Karpas-422 (cell line): ENCODE results near the gene EFCAB7. TPM values are rescaled to one million over a fixed set of nuclear protein-coding genes. Genes with fewer than 3 reads are reported as not detected.
A peak's percentile ranks its signal among the peaks of the same experiment; 100 is the strongest.
"Not testable (repeated sequence)": the region's sequence is repeated elsewhere in the genome, so short reads cannot be mapped to it uniquely, and the experiment has no call there.

ENCODE experiments used
- DNase-seq: peaks from one replicate; pipeline ENCODE4 v3.0.0-alpha.2; 2015
- H2AFZ ChIP-seq: fragments of 200-600 bp; sonication (generic); 2 replicates; pipeline ENCODE4 v1.6.1; 2014; ENCODE audit warnings: antibody characterized with exemption, low read length, mixed read lengths
- H3K27ac ChIP-seq: fragments of 200-600 bp; sonication (generic); 2 replicates; pipeline ENCODE4 v1.5.1; 2014; ENCODE audit warnings: mild to moderate bottlenecking, low read length, moderate library complexity
- H3K27me3 ChIP-seq: fragments of 200-600 bp; sonication (generic); 2 replicates; pipeline ENCODE4 v1.6.1; 2014; ENCODE audit warnings: low read length, mixed read lengths
- H3K36me3 ChIP-seq: fragments of 200-600 bp; sonication (generic); 2 replicates; pipeline ENCODE4 v1.6.1; 2014; ENCODE audit warnings: low read length, mixed read lengths; ENCODE audit not compliant: insufficient read depth
- H3K4me1 ChIP-seq: fragments of 200-600 bp; sonication (generic); 2 replicates; pipeline ENCODE4 v1.6.1; 2014; ENCODE audit warnings: mild to moderate bottlenecking, low read length, mixed read lengths
- H3K4me2 ChIP-seq: fragments of 200-600 bp; sonication (generic); 2 replicates; pipeline ENCODE4 v1.6.1; 2014; ENCODE audit warnings: low read length, low read depth, mild to moderate bottlenecking; ENCODE audit not compliant: poor library complexity, severe bottlenecking
- H3K4me3 ChIP-seq: fragments of 200-600 bp; sonication (generic); 2 replicates; pipeline ENCODE4 v1.5.1; 2014; ENCODE audit warnings: mild to moderate bottlenecking, antibody characterized with exemption, low read length, mixed read lengths
- H3K79me2 ChIP-seq: fragments of 200-600 bp; sonication (generic); 2 replicates; pipeline ENCODE4 v1.6.1; 2014; ENCODE audit warnings: mild to moderate bottlenecking, low read length, mixed read lengths
- H3K9ac ChIP-seq: fragments of 200-600 bp; sonication (generic); 2 replicates; pipeline ENCODE4 v1.6.0; 2014; ENCODE audit warnings: low read length
- H3K9me2 ChIP-seq: fragments of 200-600 bp; sonication (generic), shearing (Covaris generic); replicated peaks from 2 replicates; pipeline ENCODE4 v1.6.0; 2014; ENCODE audit warnings: mild to moderate bottlenecking, low read length, moderate library complexity; ENCODE audit not compliant: insufficient read depth
- H3K9me3 ChIP-seq: fragments of 300-700, 200-600 bp; sonication (generic); 2 replicates; pipeline ENCODE4 v1.6.1; 2014; ENCODE audit warnings: low read length, mixed read lengths
- H4K20me1 ChIP-seq: fragments of 200-600 bp; sonication (generic); 2 replicates; pipeline ENCODE4 v1.6.1; 2014; ENCODE audit warnings: mild to moderate bottlenecking, antibody characterized with exemption, low read length, low read depth; ENCODE audit not compliant: insufficient read depth
- total RNA-seq: library from RNA; depleted of rRNA; stranded (reverse); fragments of >200 nt; shearing (Covaris generic); gene quantifications from 2 replicates; pipeline ENCODE4 v1.2.3, GENCODE V29; 2014; ENCODE audit warnings: low replicate concordance

EFCAB7 gene
- total RNA-seq, 1 experiment from 2014 or later, result 20.0 TPM

DNA sequence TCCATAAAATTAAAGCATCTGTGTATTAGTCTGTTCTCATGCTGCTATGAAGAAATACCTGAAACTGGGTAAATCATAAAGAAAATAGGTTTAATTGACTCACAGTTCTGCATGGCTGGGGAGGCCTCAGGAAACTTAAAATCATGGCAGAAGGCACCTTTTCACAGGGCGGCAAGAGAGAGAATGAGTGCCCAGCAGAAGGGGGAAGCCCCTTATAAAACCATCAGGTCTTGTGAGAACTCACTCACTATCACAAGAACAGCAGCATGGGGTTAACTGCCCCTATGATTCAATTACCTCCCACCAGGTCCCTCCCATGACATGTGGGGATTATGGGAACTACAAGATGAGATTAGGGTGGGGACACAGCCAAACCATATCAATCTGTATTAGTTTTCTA is 63.0 kb downstream of the EFCAB7 start:
- H2AFZ ChIP-seq, H3K9me2 ChIP-seq, H3K27ac ChIP-seq, H3K4me3 ChIP-seq, H4K20me1 ChIP-seq, H3K4me1 ChIP-seq, H3K36me3 ChIP-seq, H3K9ac ChIP-seq, H3K27me3 ChIP-seq, H3K4me2 ChIP-seq, H3K9me3 ChIP-seq, DNase-seq: not testable (repeated sequence)
- peaks cover 12% of the 10 kb centered on the region; the same call in 1 of the 2 replicates for H3K79me2 ChIP-seq

DNA sequence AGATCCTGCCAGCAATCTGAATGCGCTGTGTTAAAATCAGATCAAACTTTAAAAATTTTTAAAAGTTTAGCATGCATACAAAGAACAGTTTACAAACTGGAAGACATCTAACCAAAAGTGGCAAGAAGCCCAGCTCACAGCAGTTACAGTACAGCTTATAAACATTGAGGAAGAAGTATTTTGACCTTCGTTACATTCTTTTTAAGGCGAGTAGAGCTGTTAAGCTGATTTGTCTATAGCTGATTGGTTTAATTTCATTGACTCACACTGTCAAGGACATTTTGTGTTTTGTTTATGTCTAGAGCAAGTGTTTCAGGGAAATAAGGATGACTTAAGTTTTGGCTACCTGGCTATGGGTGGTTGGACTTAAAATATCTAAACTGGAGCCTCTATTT is 66.8 kb downstream of the EFCAB7 start:
- H3K79me2 ChIP-seq, result peaks cover 27% of the 10 kb centered on the region
- H3K9me3 ChIP-seq, result no peaks in the 10 kb centered on the region
- peaks cover under 1% of the 10 kb centered on the region; the same call in 1 of the 2 replicates for H3K36me3 ChIP-seq
- H2AFZ ChIP-seq, result no peak overlapping the region
- H3K9ac ChIP-seq, result no peak overlapping the region
- no peak overlapping the region for H3K27ac ChIP-seq
- H3K9me2 ChIP-seq, result no peaks in the 10 kb centered on the region
- no peak for DNase-seq
- no peaks in the 10 kb centered on the region for H4K20me1 ChIP-seq
- peaks cover 11% of the 10 kb centered on the region for H3K4me1 ChIP-seq
- no peak overlapping the region for H3K4me3 ChIP-seq
- H3K4me2 ChIP-seq, result no peak overlapping the region
- no peaks in the 10 kb centered on the region for H3K27me3 ChIP-seq

DNA sequence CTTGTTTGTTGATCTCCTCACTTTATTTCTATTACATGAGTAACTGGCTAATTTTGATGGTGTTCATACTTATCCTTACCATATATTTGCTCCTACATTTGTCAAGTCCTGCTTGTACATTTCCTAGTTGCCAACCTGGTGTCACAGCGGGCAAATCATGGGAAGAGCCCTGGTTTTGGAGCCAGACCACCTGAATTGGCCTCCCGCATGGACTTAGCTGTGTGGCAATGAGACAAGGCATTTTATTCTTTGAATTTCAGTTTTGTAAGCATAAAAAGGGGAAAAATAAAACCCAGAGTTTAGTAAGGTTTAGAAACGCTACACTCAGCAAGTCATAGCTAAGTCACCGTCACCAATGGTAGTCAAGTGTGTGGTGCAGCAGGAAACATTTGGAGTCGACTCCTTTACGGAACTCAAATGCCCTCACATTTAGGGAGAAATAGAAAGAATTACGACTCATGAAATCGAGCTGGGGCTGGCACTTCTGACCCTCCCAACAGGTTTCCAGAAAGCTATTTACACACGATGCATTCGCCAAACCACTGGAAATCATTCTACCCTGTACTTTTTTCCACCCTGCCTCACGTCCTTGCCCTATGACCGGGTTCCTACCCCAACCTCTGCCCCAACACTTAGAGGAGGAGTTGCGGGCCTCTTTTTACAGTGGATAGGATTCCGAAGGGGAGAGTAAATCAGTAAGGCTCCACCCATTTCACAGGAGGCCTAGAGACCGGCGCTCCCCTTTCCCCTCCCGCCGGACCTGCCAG is 69.4 kb downstream of the EFCAB7 start:
- Histone ChIP-seq H3K9ac (peak overlapping the region; percentile 82), H3K27ac (no peak overlapping the region), H2AFZ (peak overlapping the region; percentile 85)

DNA sequence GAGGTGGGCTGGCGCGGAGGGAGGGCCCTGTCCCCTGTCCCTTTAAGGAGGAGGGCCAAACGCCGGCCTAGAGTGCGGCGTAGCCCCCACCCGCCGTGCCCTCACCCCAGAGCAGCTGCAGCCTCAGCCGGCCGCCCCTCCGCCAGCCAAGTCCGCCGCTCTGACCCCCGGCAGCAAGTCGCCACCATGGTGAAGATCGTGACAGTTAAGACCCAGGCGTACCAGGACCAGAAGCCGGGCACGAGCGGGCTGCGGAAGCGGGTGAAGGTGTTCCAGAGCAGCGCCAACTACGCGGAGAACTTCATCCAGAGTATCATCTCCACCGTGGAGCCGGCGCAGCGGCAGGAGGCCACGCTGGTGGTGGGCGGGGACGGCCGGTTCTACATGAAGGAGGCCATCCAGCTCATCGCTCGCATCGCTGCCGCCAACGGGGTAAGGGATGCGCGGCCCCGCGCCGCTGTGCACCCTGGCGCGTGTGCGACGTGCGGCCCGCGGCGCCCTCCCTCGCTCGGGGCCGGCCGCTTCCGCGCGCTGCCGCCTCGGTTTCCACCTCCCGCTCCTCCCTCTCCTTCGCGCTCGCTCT is 70.1 kb downstream of the EFCAB7 start, which contains the start of gene PGM1:
Gene PGM1, plus strand, starts transcription at position 109 of the 583 bp plus-strand sequence. Its CDS starts 78 bp downstream, at position 187.
- H3K9me3 ChIP-seq, result no peaks in the 10 kb centered on the region
- peak within 1 kb of the TSS; percentile 79 for H3K4me2 ChIP-seq
- peaks cover 5% of the 10 kb centered on the region; the same call in 1 of the 2 replicates for H3K36me3 ChIP-seq
- H3K79me2 ChIP-seq, result peaks cover 57% of the 10 kb centered on the region
- no peaks in the 10 kb centered on the region for H3K27me3 ChIP-seq
- H3K9ac ChIP-seq, result peak within 1 kb of the TSS; percentile 82
- H3K4me3 ChIP-seq, result peak within 1 kb of the TSS; percentile 86
- no peaks in the 10 kb centered on the region for H3K9me2 ChIP-seq
- peak within 1 kb of the TSS; percentile 85 for H2AFZ ChIP-seq
- peaks cover 11% of the 10 kb centered on the region for H3K4me1 ChIP-seq
- no peaks in the 10 kb centered on the region for H4K20me1 ChIP-seq
- peak; percentile 91 for DNase-seq
- H3K27ac ChIP-seq, result peak within 1 kb of the TSS; percentile 78

More for the DNA sequence above, 69.4 kb downstream of the EFCAB7 start:
- peak overlapping the region; percentile 86 for H3K4me3 ChIP-seq
- peaks cover 52% of the 10 kb centered on the region for H3K79me2 ChIP-seq
- no peaks in the 10 kb centered on the region for H4K20me1 ChIP-seq
- peaks cover 5% of the 10 kb centered on the region; the same call in 1 of the 2 replicates for H3K36me3 ChIP-seq
- no peak for DNase-seq
- H3K9me3 ChIP-seq, result no peaks in the 10 kb centered on the region
- H3K9me2 ChIP-seq, result no peaks in the 10 kb centered on the region
- H3K4me1 ChIP-seq, result peaks cover 11% of the 10 kb centered on the region
- H3K4me2 ChIP-seq, result peak overlapping the region; percentile 79
- H3K27me3 ChIP-seq, result no peaks in the 10 kb centered on the region

DNA sequence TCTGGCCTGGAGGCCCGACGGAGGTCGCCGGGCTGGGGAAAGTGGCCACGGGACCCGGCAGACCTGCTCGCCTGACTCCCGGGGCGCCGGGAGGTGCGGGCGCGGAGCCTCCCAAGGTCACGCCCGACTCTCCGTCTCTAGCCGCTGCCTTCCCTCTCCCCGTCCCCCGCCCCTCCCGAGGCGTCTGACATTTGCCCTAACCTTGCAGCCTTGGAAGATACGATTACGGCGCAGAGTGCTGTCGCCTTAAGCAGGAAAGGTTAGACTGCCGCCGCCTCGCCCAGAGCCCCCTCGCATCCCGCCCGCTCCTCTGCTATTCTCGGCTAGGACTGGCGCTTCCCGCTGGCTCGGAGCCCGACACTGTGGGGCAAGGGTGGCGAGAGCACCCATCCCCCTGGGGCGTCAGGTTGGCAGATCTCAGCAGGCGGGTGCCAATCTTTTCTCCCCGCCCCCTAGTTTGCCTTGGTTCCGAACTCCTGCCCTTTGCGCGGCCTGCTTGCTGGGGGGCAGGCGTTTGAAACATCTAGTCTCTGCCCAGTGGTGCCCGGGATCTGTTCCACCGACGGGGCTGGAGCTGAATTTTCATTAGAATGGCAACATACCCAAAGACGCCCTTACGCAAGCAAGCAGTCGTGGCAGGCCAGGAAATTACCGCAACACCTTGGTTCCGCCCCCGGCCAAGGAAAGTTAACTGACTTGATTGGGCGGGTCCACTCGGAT is 70.7 kb downstream of the EFCAB7 start:
- Histone ChIP-seq H3K9ac (peak overlapping the region; percentile 82), H4K20me1 (no peaks in the 10 kb centered on the region), H3K79me2 (peaks cover 58% of the 10 kb centered on the region), H3K4me2 (peak overlapping the region; percentile 79), H2AFZ (peak overlapping the region; percentile 85), H3K9me3 (no peaks in the 10 kb centered on the region), H3K36me3 (peaks cover 5% of the 10 kb centered on the region; the same call in 1 of the 2 replicates), H3K4me3 (peak overlapping the region; percentile 86), H3K9me2 (no peaks in the 10 kb centered on the region), H3K4me1 (peaks cover 11% of the 10 kb centered on the region), H3K27ac (peak overlapping the region; percentile 78), H3K27me3 (no peaks in the 10 kb centered on the region)
- DNase-seq, result peak; percentile 89

DNA sequence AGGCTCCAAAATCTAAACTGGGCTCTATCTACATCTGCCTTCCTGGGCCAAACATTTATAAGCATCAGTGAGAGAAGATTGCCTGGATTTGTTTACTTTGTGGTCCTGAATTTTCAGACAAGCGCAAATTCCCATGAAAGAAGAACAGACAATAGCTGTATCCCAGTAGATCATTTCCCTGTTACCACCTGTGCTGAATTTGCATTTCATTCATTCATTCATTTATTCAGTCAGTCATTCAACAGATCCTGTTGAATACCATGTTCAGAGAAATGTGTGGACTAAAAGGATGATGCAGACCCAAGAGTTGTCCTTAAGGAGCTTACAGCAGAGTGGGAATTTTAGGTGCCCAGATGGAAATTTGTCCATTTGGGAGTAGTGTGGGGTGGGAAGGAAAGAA is 72.1 kb downstream of the EFCAB7 start:
- Histone ChIP-seq H3K79me2 (peaks cover 60% of the 10 kb centered on the region), H3K27ac (no peak overlapping the region), H3K4me1 (peaks cover 11% of the 10 kb centered on the region), H3K27me3 (no peaks in the 10 kb centered on the region), H3K9me2 (no peaks in the 10 kb centered on the region), H3K9ac (no peak overlapping the region), H3K9me3 (no peaks in the 10 kb centered on the region), H3K36me3 (peaks cover 5% of the 10 kb centered on the region; the same call in 1 of the 2 replicates), H3K4me3 (no peak overlapping the region), H3K4me2 (peak overlapping the region; percentile 5), H2AFZ (no peak overlapping the region), H4K20me1 (no peaks in the 10 kb centered on the region)
- DNase-seq, result no peak

DNA sequence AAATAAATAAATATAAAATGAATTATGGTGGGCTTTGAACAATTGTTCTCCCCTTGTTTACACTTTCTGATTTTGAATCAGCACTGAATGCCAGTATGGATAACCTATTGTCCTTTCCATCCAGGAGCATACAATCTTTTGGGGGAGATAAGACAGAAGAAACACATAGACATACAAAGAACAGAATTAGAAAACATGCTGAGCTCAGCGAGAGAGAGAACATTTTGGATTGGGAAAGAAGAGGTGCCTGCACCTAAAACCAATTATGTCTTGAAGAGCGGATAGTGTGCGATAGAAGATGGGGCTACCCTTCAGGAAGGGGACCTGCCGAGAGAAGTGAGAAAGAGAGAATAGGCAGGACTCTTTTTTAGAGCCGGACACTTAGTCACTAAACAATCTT is 76.5 kb downstream of the EFCAB7 start:
- no peak for DNase-seq

DNA sequence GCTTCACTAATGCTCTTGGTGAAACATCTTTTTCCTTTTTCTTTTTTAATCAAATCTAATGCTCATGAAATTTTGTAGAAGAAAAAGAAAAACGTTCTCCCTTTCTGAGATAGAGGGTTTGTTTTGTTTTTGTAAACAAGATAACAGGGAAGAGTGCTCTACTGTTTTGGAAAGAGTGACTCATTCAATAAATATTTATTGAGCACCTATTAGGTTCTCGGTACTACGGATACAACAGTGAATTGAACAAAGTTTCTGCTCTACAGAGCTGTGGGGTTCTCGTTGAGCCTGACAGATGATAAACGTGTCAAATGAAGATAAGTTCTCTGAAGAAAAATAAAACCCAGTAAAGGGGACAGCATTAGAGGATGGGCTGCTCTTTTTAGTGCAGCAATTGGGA is 76.9 kb downstream of the EFCAB7 start:
- no peak overlapping the region for H3K4me3 ChIP-seq
- no peaks in the 10 kb centered on the region for H3K9me3 ChIP-seq
- H3K4me2 ChIP-seq, result no peak overlapping the region
- peaks cover 5% of the 10 kb centered on the region; the same call in 1 of the 2 replicates for H4K20me1 ChIP-seq
- no peak overlapping the region for H2AFZ ChIP-seq
- H3K27me3 ChIP-seq, result no peaks in the 10 kb centered on the region
- H3K27ac ChIP-seq, result no peak overlapping the region
- H3K9ac ChIP-seq, result no peak overlapping the region
- H3K9me2 ChIP-seq, result no peaks in the 10 kb centered on the region
- peaks cover 82% of the 10 kb centered on the region for H3K79me2 ChIP-seq
- H3K36me3 ChIP-seq, result peaks cover 4% of the 10 kb centered on the region; the same call in 1 of the 2 replicates
- no peak for DNase-seq
- H3K4me1 ChIP-seq, result no peaks in the 10 kb centered on the region; the same call in 1 of the 2 replicates

More for the DNA sequence above, 76.5 kb downstream of the EFCAB7 start:
- Histone ChIP-seq H2AFZ (no peak overlapping the region), H4K20me1 (peaks cover 5% of the 10 kb centered on the region; the same call in 1 of the 2 replicates), H3K4me2 (no peak overlapping the region), H3K9ac (no peak overlapping the region), H3K27me3 (no peaks in the 10 kb centered on the region), H3K27ac (no peak overlapping the region), H3K4me3 (no peak overlapping the region), H3K79me2 (peaks cover 82% of the 10 kb centered on the region), H3K36me3 (peaks cover 5% of the 10 kb centered on the region; the same call in 1 of the 2 replicates), H3K4me1 (no peaks in the 10 kb centered on the region; the same call in 1 of the 2 replicates), H3K9me2 (no peaks in the 10 kb centered on the region), H3K9me3 (no peaks in the 10 kb centered on the region)
